ENCODE results near the gene SCUBE3.

Gene SCUBE3

DNA sequence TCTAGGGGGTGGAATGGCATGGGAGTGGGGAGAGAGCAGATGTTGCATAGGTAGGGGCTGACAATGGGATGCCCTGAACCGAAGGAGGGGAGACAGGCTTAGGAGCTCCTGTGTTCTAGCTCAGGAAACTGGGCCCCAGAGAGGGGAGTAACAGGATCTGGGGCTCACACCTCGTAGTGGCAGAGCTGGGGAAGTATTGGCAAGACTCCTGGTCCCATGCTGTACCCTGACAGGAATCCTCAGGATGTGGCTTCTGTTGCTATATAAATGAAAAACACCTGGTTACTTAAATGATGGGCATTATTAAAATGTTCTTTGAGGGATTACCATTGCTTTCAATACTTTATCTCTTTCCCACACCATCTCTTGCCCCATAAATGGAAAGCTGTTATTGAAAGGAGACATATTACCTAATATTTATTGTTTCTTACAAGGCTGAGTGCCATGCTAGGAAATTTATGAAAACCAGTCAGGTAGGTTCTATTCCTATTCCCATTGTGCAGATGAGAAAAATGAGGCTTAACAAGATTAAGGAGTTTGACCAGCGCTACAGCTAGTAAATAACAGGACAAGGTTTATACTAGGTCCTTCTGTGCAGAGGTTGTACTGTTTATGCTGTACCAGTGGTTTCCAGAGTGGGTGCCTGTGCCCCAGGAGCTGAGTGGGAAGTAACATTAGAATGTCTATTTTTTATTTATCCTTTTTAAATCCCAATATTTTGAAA is 37.3 kb upstream of the SCUBE3 start:
- TF ChIP-seq GATA3 (IDR thresholded peaks at IDR 0.05; ENCODE audit: low read depth, low read length) (no peak), GATA2 (IDR thresholded peaks at IDR 0.05; ENCODE audit: low read depth, low read length) (no peak)

DNA sequence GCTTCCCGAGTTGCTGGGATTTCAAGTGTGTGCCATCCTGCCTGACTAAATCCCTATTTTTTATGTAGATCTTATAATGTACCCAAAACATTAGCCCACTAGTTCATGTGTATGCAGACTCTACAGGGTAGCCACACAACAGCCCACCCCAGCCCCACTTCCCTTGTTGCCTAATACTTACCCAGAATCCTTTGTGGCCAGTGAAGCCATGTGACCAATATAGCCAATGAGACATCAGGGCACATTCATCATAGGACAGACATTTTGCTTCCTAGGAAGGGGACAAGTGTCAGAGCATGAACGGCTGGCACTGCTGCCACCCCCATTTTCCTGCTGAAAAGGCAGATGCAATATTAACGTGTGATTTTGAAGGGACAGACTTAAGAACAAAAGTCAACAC is 36.6 kb upstream of the SCUBE3 start:
- TF ChIP-seq GATA3 (IDR thresholded peaks at IDR 0.05; ENCODE audit: low read depth, low read length), result no peak
- TF ChIP-seq GATA2 (IDR thresholded peaks at IDR 0.05; ENCODE audit: low read depth, low read length), result no peak

DNA sequence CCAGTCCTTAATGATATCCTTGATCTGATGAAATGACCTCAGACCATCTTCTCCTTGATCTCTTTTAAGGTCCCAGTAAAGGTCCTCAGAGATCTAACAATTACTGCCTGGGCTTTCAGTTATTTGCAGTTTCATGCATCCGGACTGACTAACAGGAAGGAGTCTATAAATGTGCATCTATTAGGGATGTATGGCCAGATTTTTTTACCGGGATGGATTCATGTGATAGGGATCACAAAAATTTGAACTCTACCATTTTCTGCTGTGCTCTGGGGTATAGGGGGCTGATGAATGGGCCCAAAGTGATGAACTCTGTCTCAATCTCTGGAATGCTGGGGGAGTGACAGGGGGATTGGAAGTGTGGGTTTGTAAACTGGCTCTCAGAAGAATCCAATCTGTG is 36.2 kb upstream of the SCUBE3 start:
- TF ChIP-seq GATA2 (IDR thresholded peaks at IDR 0.05; ENCODE audit: low read depth, low read length) (no peak), GATA3 (IDR thresholded peaks at IDR 0.05; ENCODE audit: low read depth, low read length) (no peak)

DNA sequence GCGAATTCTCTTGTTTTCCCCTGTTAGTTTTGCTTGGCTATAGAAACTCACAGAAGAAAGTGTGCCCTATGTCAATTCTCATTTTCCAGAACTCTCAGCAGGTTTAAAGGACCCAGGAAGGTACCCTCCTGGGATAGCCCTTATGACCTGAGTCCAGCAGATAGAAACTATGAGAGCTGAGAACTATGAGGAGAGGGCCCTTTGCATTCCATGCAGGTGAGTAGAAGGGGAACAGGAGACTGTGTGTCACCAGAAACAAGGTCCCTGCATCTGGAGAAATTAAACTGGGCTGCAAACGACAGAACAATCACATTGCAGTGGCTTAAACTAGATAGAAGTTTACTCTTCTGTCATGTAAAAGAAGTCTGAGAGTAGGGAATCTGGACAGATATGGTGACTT is 35.7 kb upstream of the SCUBE3 start:
- TF ChIP-seq GATA3 (IDR thresholded peaks at IDR 0.05; ENCODE audit: low read depth, low read length) (no peak), GATA2 (IDR thresholded peaks at IDR 0.05; ENCODE audit: low read depth, low read length) (no peak)

DNA sequence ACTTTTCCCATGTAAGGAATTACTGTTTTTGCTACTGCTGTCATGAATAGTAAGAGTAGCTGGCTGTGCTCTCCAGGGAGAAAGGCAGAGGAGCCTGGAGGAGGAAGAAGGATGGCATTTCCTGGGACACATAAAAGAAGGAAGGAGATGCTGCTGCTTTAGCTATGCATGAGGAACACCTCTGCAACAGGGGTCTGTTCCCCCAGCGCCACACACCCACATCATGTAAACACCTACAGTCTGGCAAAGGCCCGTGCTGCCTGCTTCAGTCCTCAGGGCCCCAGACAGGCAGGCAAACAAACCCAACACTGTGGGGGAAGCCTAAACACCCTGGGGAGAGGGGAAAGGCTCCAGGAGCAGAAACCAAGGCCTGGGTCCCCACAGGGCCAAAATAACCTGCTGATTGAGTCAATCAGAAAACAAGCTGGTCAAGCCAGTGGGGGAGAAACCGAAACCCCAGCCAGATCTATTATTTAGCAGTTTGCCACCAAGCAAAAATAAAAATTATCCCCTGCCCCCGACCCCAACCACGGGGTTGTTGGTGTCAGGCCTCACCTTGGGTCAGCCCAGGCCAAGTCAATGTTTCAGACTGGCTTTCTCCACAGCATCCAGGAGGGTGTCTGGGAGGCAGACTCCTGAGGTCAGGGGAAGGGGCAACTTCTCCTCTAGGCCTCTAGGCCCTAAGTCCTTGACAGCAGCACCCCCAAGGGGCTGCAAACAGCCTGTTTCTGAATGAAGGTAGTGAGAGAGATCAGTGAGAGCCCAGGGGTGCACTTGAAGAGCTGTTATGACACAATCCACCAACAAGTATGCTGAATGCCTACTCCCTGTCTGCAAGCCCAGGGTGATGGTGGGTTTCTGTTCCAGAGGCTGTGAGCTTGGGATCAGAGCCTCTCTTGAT is 34.6 kb upstream of the SCUBE3 start:
- TF ChIP-seq GATA3 (IDR thresholded peaks at IDR 0.05; ENCODE audit: low read depth, low read length) (no peak), GATA2 (IDR thresholded peaks at IDR 0.05; ENCODE audit: low read depth, low read length) (no peak)

DNA sequence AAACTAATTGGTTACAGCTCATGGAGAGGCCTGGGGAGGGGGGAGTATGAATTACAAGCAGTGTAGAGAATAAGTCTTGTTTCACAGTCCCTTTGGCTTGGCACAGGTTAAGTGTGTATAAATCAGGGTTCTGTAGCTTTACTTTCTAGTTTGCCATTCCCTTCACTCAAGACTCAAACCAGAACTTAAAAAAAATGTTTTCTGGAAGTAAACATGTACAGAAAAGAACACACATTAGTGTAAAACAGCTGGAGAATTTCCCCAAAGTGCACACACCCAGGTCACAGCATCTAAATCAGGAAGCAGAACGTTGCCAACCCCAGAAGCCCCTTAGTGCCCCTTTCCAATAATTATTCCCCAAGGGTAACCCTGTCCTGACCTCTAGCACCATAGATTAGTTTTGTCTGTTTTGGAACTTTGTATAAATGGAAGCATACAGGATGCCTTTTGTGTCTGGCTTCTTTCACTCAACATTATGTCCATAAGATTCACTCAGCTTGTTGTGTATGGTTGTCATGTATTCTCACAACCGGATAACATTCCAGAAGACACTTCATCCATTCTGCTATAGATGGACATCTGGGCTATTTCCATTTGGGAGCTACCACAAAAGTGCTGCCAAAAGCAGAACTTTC is 33.7 kb upstream of the SCUBE3 start:
- TF ChIP-seq GATA2 (IDR thresholded peaks at IDR 0.05; ENCODE audit: low read depth, low read length) (no peak), GATA3 (IDR thresholded peaks at IDR 0.05; ENCODE audit: low read depth, low read length) (no peak)

DNA sequence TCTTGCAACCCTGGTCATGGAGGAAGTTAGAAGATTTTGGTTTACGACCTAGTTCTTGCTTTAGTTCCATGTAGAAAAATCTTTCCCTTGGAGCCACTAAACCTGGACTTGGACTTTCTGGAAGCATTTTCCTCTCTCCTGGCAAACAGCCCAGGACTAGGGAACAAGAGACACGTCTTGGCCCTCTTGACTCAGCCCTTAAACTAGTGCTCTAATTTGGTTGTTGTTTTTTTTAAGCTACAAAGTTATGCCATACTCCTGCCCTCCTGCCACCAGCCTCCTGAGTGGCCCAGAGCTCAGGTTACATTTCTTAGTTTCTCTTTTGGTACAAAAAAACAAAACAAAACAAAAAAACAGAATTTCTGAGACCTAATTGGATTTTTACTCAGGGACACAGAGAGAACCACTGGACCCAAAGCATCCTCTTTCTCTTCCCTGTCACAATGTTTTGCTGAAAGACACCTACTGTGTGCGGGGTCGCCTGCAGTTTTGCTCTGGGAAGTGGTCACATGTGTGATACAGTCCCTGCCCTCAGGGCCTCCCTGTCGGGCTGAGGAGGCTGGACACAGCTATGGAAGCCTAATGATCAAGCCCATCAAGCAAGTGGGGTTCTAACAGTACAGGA is 32.3 kb upstream of the SCUBE3 start:
- TF ChIP-seq GATA2 (IDR thresholded peaks at IDR 0.05; ENCODE audit: low read depth, low read length) (no peak), GATA3 (IDR thresholded peaks at IDR 0.05; ENCODE audit: low read depth, low read length) (no peak)

DNA sequence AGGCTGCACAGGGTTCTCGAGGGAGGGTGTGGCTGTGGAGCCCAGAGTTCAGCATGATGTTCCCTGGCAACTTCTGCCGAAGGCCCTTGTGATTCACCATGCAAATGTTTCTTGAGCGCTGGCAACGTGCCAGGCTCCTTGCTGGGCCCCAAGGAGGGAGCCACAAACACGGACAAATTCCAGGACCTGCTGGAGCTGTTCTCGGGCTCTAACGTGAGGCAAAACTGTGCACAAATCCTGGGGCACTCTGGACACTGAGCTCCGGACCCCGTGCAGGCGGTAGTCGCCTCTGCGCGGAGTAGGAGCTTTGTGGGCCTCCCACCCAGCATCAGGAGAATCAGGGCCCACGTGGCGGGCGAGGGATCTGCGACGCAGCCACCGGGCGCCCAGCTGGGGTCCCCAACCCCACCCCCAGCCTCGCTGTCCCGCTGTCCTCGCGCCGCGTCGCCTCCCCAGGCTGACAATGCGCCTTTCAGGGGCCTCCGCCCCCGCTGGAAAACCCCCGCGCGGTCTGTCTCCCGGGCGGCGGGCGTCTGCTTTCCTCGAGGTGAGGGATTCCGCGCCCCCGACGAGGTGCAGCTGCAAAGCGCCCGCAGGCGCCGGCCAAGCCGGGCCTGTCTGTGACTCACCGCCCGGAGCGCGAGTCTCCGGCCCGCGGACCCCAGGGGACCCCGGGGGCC is 31.7 kb upstream of the SCUBE3 start:
- TF ChIP-seq GATA2 (IDR thresholded peaks at IDR 0.05; ENCODE audit: low read depth, low read length) (no peak), GATA3 (IDR thresholded peaks at IDR 0.05; ENCODE audit: low read depth, low read length) (no peak)

DNA sequence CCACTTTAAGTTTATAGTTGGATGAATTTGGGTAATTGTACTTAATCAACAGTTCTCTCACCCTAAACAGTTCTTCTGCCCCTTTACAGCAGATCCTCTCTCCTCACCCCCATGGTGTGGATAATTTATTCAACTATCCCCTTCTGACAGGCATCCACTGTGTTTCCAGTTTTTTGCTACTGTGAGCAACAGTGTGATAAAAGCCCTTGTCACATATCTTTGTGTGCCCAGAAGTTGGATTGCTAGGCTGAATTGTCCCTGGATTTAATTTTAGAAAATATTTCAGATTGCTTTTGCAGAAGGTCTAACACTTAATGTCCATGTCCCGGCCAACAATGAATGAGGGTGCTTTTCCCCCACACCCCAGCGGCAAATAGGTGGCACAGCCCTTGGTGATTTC is 30.5 kb upstream of the SCUBE3 start:
- TF ChIP-seq GATA3 (IDR thresholded peaks at IDR 0.05; ENCODE audit: low read depth, low read length) (no peak), GATA2 (IDR thresholded peaks at IDR 0.05; ENCODE audit: low read depth, low read length) (no peak)

DNA sequence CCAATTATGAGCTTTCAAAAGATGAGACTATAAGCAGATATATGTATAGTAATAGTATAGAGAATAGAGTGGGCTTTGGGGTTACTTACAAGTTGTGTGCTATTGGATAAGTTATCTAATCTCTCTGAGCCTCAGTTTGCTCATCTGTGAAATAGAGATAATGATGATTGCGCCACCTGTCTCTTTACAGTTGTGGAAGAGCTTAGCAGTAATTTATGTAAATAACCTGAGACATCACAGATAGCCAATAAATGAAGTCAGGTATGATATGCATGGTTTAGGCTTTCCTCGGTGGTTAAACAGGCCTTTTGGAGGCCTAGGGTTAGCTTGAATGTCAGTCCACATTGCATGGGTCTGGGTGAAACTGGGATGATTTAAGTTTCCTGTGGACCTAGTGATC is 29.8 kb upstream of the SCUBE3 start:
- no peak for TF ChIP-seq GATA3 (IDR thresholded peaks at IDR 0.05; ENCODE audit: low read depth, low read length)

DNA sequence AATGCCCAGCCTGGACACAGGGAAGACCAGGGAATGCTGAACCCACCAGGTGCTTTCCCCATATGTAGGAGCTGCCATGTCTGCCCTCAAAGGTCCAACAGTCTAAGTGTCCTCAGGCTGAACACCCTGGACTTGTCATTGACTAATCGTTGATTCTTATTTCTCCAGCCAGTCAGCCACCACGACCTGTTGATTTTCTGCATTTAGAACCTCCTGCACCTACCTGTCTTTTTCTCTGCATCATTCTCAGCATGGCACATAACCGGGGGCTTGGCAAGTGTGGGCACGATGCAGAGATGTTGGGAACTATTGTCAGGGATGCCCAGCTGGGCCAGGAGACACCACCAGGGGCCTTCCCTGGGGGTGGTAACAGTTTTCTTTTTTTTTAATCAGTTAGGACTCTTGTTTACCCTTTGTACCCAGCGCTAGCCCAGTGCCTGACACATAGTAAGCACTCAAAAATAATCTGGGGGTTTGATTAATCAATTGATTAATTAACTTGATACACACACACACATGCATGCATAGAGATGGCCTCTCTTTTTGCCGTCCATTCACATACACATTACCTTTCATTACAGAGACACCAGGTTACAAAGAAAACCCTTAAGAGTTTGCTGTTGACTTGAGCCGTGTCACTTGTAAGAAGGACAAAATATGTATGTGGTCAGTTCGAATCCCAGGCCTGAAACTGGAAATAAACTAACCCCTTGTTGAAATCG is 29.0 kb upstream of the SCUBE3 start:
- TF ChIP-seq GATA2 (IDR thresholded peaks at IDR 0.05; ENCODE audit: low read depth, low read length), result no peak
- no peak for TF ChIP-seq GATA3 (IDR thresholded peaks at IDR 0.05; ENCODE audit: low read depth, low read length)

DNA sequence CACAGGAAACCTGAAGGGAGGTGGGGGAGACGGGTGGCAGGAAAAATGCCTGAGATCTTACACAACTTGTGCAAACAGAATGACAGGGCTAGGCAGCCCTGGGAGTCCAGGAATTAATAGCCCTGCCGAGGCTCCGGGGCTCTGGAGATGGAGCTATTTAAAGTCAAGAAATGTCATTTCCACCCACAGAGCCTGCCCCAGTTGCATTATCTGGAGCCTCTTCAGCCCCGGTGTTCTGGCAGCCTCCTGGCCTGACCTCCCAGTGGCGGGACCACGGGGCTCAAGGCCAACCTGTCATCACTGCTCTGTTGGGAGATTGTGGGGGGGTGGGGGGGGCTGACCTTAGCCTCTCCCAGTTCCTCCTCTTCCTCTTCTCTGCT is 28.5 kb upstream of the SCUBE3 start:
- TF ChIP-seq GATA3 (IDR thresholded peaks at IDR 0.05; ENCODE audit: low read depth, low read length), result no peak
- no peak for TF ChIP-seq GATA2 (IDR thresholded peaks at IDR 0.05; ENCODE audit: low read depth, low read length)

DNA sequence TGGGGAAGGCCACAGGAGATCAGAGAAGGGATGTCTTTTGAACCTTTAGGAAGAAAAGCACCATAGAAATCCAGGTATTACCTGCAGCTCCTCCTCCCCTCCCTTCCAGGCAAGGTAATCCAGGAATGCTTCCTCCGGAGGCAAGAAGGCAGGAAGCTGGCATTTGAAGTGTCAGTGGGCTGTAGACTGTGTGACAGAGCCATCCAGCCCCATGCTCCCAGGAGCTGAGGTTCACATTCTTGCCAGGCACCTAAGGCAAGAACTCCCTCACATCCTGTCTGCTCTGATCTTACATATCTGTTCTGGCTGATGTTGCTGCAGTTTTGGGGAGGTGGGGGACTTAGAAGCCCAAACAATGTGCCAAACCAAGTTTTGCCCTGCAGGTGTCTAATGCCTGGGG is 27.8 kb upstream of the SCUBE3 start:
- TF ChIP-seq GATA3 (IDR thresholded peaks at IDR 0.05; ENCODE audit: low read depth, low read length) (no peak), GATA2 (IDR thresholded peaks at IDR 0.05; ENCODE audit: low read depth, low read length) (no peak)
